Smooth muscle cell (in vitro differentiated cells): ENCODE measurements around the gene STEAP3. TPM values are rescaled to one million over a fixed set of nuclear protein-coding genes. Genes with fewer than 3 reads are reported as not detected.

Experiments used
- DNase-seq: peaks from one replicate; lab custom pipeline; 2025; ENCODE audit not compliant: unreplicated experiment; lab: John Stamatoyannopoulos, UW
- H2AFZ ChIP-seq: fragments of 200-600 bp; sonication (generic); 2 replicates; pipeline ENCODE4 v1.6.0; 2016; ENCODE audit warnings: antibody characterized with exemption, low read depth, mild to moderate bottlenecking
- H3F3A ChIP-seq: fragments of 200-600 bp; sonication (generic); 2 replicates; pipeline ENCODE4 v1.6.0; 2017; ENCODE audit warnings: antibody characterized with exemption, low read depth
- H3K27ac ChIP-seq: fragments of 200-600 bp; sonication (generic); 2 replicates; pipeline ENCODE4 v1.5.1; 2016; ENCODE audit warnings: low read depth, mild to moderate bottlenecking
- H3K27me3 ChIP-seq: fragments of 200-600 bp; sonication (generic); 2 replicates; pipeline ENCODE4 v1.6.1; 2016; ENCODE audit warnings: low read depth, mild to moderate bottlenecking
- H3K36me3 ChIP-seq: fragments of 200-600 bp; sonication (generic); 2 replicates; pipeline ENCODE4 v1.5.1; 2016; ENCODE audit warnings: low read depth
- H3K4me1 ChIP-seq: fragments of 200-600 bp; sonication (generic); 2 replicates; pipeline ENCODE4 v1.5.1; 2016; ENCODE audit warnings: low read depth
- H3K4me2 ChIP-seq: fragments of 200-600 bp; sonication (generic); 2 replicates; pipeline ENCODE4 v1.6.0; 2016; ENCODE audit warnings: mild to moderate bottlenecking
- H3K4me3 ChIP-seq: fragments of 200-600 bp; sonication (generic); 2 replicates; pipeline ENCODE4 v1.5.1; 2016; ENCODE audit warnings: mild to moderate bottlenecking
- H3K79me2 ChIP-seq: fragments of 200-600 bp; sonication (generic); 2 replicates; pipeline ENCODE4 v1.6.0; 2016; ENCODE audit warnings: low read depth, mild to moderate bottlenecking
- H3K9ac ChIP-seq: fragments of 200-600 bp; sonication (generic); 2 replicates; pipeline ENCODE4 v1.6.0; 2016; ENCODE audit warnings: low read depth
- H3K9me3 ChIP-seq: fragments of 200-600 bp; sonication (generic); replicated peaks from 2 replicates; pipeline ENCODE4 v1.5.1; 2016; ENCODE audit warnings: low read depth
- H4K20me1 ChIP-seq: fragments of 200-600 bp; sonication (generic); 2 replicates; pipeline ENCODE4 v1.6.0; 2016; ENCODE audit warnings: low read depth
- CTCF ChIP-seq: fragments of 200-600 bp; sonication (generic); IDR thresholded peaks from 2 replicates; pipeline ENCODE4 v1.5.1; 2017; ENCODE audit warnings: borderline replicate concordance, mild to moderate bottlenecking, antibody characterized with exemption; ENCODE audit not compliant: insufficient read depth, poor library complexity, severe bottlenecking
- WGBS: methylation state at CpG from one replicate; pipeline ENCODE4 v1.1.7; 2016; ENCODE audit warnings: low lambda C conversion rate; 5-methylcytosine and 5-hydroxymethylcytosine counted together
- polyA plus RNA-seq: library from polyadenylated mRNA; unstranded; fragments of >200 nt; fragmentation: Nextera tagmentation; extraction: Ambion mirVana; gene quantifications from 2 replicates; pipeline ENCODE4 v1.2.1, GENCODE V29; 2016
- total RNA-seq: library from RNA; depleted of rRNA; stranded (reverse); fragments of >200 nt; gene quantifications from 2 replicates; pipeline ENCODE4 v1.2.3, GENCODE V29; 2014

Gene STEAP3
- total and polyA plus RNA-seq, 2 experiments from 2014 or later = 0.87 to 2.9 TPM

- Histone ChIP-seq H3K27ac (no peak overlapping the region), H3K9me3 (no peaks in the 10 kb centered on the region), H3K4me1 (no peaks in the 10 kb centered on the region), H2AFZ (no peak overlapping the region), H3F3A (no peaks in the 10 kb centered on the region), H4K20me1 (no peaks in the 10 kb centered on the region), H3K27me3 (peaks cover 5% of the 10 kb centered on the region), H3K4me2 (no peak overlapping the region), H3K36me3 (no peaks in the 10 kb centered on the region), H3K9ac (no peak overlapping the region), H3K79me2 (no peaks in the 10 kb centered on the region), H3K4me3 (no peak overlapping the region)
- no peak for TF ChIP-seq CTCF
- 88% methylated on average over 13 of the region's 13 CpGs for WGBS
- DNase-seq = no peak
Observed at GRCh38 chr2:119181791-119182445, 41.7 kb upstream of the STEAP3 start.

GRCh38 chr2:119184512-119184911 lies 39.1 kb upstream of the STEAP3 start:
- WGBS = 91% methylated on average over 7 of the region's 7 CpGs
- H3K36me3 ChIP-seq = no peaks in the 10 kb centered on the region
- no peak overlapping the region for H3K27ac ChIP-seq
- H2AFZ ChIP-seq = no peak overlapping the region
- H3F3A ChIP-seq = no peaks in the 10 kb centered on the region
- H3K4me3 ChIP-seq = no peak overlapping the region
- H3K79me2 ChIP-seq = no peaks in the 10 kb centered on the region
- TF ChIP-seq CTCF = no peak
- no peak overlapping the region for H3K4me2 ChIP-seq
- no peak for DNase-seq
- no peaks in the 10 kb centered on the region for H3K4me1 ChIP-seq
- H4K20me1 ChIP-seq = no peaks in the 10 kb centered on the region
- no peak overlapping the region for H3K9ac ChIP-seq
- H3K27me3 ChIP-seq = peaks cover 18% of the 10 kb centered on the region
- no peaks in the 10 kb centered on the region for H3K9me3 ChIP-seq

- Histone ChIP-seq H3K4me1 (no peaks in the 10 kb centered on the region), H3K79me2 (no peaks in the 10 kb centered on the region), H3F3A (no peaks in the 10 kb centered on the region), H3K9me3 (no peaks in the 10 kb centered on the region), H3K9ac (no peak overlapping the region), H3K27ac (no peak overlapping the region), H2AFZ (no peak overlapping the region), H3K36me3 (no peaks in the 10 kb centered on the region), H3K27me3 (peaks cover 22% of the 10 kb centered on the region), H3K4me3 (no peak overlapping the region), H3K4me2 (no peak overlapping the region), H4K20me1 (no peaks in the 10 kb centered on the region)
- no peak for TF ChIP-seq CTCF
- no peak for DNase-seq
- 83% methylated on average over 8 of the region's 8 CpGs for WGBS
Observed at GRCh38 chr2:119190321-119191111, 33.1 kb upstream of the STEAP3 start.
